Activated naive CD4-positive, alpha-beta T cell treated with anti-CD3 and anti-CD28 coated beads, Interleukin-2, amount 10 ng/mL, durations not matched to agents 7 days and 5 days (primary cell): Measurements from ENCODE around the gene HS3ST1.
"Not testable (repeated sequence)": the region's sequence is repeated elsewhere in the genome, so short reads cannot be mapped to it uniquely, and the experiment has no call there.

ENCODE experiments used
- CTCF ChIA-PET: fragments of 350-600 bp; sonication (Branson Sonifier 250); formaldehyde crosslinking; loops from one replicate; lab custom pipeline; 2021; ENCODE audit warnings: antibody characterized with exemption; lab: Charles Lee
- DNase-seq: peaks from one replicate; pipeline ENCODE4 v3.0.0-alpha.2; 2020
- H3K27ac Mint-ChIP-seq: one replicate; pipeline ENCODE4 v1.8.0; 2021; ENCODE audit warnings: mild to moderate bottlenecking, moderate library complexity, mixed read lengths
- H3K27me3 Mint-ChIP-seq: one replicate; pipeline ENCODE4 v1.8.0; 2021; ENCODE audit warnings: mild to moderate bottlenecking, mixed read lengths
- H3K36me3 Mint-ChIP-seq: one replicate; pipeline ENCODE4 v1.8.0; 2021; ENCODE audit warnings: mixed read lengths
- H3K4me1 Mint-ChIP-seq: one replicate; pipeline ENCODE4 v1.8.0; 2021; ENCODE audit warnings: mixed read lengths
- H3K4me3 Mint-ChIP-seq: one replicate; pipeline ENCODE4 v1.8.0; 2021; ENCODE audit warnings: mild to moderate bottlenecking, moderate library complexity, mixed read lengths
- H3K9me3 Mint-ChIP-seq: one replicate; pipeline ENCODE4 v1.8.0; 2021; ENCODE audit warnings: mixed read lengths

HS3ST1 gene

DNA sequence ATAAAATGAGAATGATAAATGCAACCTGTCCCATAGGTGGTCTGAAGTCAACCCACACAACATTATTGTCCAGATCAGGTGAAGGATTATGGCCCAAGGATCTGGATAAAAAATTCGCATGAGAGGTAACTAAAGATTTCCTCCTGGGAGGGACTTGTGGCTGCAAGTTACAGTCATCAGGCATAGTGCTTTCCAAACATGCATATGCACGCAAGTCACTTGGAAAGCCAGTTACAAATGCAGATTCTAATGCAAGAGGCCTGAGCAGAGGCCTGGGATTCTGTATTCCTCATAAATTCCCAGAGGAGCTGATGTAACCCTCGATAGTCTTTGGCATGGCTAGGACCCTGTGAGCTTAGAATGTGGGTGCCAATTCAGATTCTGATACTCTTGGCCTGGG, 21.1 kb downstream of the HS3ST1 start:
- Mint-ChIP-seq H3K27me3 (no peaks in the 10 kb centered on the region), H3K36me3 (no peaks in the 10 kb centered on the region), H3K4me3 (no peak overlapping the region), H3K9me3 (no peaks in the 10 kb centered on the region), H3K4me1 (no peaks in the 10 kb centered on the region), H3K27ac (no peak overlapping the region)
- DNase-seq = no peak
- CTCF ChIA-PET = no interaction called here

DNA sequence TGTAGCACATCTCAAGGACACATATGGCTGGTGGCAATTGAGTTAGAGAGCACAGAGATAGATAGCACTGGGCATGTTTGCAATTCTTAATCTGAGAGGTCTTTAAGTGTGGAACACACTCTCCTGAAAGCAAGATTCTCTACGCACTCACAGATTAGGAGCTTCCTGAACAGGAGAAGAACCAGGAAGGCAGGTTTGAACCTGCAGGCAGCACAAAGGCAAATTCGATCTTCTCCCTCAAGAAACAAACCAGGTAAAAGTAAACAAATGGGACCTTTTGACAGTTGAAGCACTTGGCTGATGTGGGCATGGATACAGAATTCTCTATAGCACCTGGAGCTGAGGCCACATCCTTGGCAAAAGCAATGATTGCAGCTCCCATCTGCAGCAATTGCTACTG, 24.3 kb downstream of the HS3ST1 start:
- CTCF ChIA-PET = no interaction called here

DNA sequence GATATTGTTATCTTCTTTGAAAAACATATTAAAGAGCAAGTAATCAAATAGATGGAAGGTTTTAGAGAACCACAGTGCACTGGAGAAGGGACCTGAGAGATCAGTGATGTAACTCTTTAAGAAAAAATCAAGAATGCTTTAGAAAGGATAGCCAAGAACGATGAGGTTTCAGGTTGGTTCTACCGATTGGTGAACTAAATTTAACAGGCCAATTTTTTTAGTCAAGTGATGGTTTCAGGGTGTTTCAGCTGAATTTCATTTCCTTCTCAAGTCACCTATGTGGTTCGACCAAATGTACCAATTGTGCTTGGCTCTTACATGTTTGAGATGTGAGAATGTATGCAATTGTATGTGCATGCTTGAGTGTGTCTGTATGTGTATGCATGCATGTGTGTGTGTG, 26.5 kb downstream of the HS3ST1 start:
- Mint-ChIP-seq H3K36me3 (no peaks in the 10 kb centered on the region), H3K4me3 (no peak overlapping the region), H3K27me3 (no peaks in the 10 kb centered on the region), H3K9me3 (no peaks in the 10 kb centered on the region), H3K4me1 (no peaks in the 10 kb centered on the region), H3K27ac (no peak overlapping the region)
- CTCF ChIA-PET = no interaction called here
- DNase-seq = no peak

More for the DNA sequence above, 24.3 kb downstream of the HS3ST1 start:
- H3K27ac Mint-ChIP-seq = no peak overlapping the region
- no peak for DNase-seq
- no peaks in the 10 kb centered on the region for H3K36me3 Mint-ChIP-seq
- H3K4me3 Mint-ChIP-seq = no peak overlapping the region
- H3K9me3 Mint-ChIP-seq = no peaks in the 10 kb centered on the region
- no peaks in the 10 kb centered on the region for H3K4me1 Mint-ChIP-seq
- no peaks in the 10 kb centered on the region for H3K27me3 Mint-ChIP-seq

DNA sequence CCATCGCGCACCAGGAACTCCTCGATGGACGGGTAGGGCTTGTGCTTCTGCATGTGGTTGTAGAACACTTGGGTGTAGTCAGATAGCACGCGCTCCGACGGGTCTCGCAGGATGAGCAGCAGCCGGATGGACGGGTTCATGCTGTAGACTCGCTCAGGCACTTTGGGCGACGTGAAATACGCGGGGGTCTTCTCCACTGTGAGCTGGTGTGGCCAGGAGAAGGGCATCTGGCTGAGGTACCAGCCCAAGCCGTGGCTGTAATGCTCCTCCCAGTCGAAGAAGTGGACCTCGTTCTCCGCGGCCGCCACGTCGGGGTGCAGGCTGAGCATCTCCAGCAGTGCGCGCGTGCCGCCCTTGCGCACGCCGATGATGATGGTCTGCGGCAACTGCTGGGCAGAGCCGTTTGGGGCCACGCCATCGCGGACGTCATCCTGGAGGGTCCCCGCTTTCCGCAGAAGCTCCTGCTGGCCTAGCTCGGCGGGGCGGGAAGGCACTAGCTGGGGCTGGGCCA, 29.2 kb downstream of the HS3ST1 start:
- H3K27ac Mint-ChIP-seq = no peak overlapping the region
- no peak for DNase-seq
- CTCF ChIA-PET = no interaction called here
- H3K9me3 Mint-ChIP-seq = no peaks in the 10 kb centered on the region
- H3K4me1 Mint-ChIP-seq = no peaks in the 10 kb centered on the region
- no peak overlapping the region for H3K4me3 Mint-ChIP-seq
- H3K27me3 Mint-ChIP-seq = no peaks in the 10 kb centered on the region
- H3K36me3 Mint-ChIP-seq = no peaks in the 10 kb centered on the region

DNA sequence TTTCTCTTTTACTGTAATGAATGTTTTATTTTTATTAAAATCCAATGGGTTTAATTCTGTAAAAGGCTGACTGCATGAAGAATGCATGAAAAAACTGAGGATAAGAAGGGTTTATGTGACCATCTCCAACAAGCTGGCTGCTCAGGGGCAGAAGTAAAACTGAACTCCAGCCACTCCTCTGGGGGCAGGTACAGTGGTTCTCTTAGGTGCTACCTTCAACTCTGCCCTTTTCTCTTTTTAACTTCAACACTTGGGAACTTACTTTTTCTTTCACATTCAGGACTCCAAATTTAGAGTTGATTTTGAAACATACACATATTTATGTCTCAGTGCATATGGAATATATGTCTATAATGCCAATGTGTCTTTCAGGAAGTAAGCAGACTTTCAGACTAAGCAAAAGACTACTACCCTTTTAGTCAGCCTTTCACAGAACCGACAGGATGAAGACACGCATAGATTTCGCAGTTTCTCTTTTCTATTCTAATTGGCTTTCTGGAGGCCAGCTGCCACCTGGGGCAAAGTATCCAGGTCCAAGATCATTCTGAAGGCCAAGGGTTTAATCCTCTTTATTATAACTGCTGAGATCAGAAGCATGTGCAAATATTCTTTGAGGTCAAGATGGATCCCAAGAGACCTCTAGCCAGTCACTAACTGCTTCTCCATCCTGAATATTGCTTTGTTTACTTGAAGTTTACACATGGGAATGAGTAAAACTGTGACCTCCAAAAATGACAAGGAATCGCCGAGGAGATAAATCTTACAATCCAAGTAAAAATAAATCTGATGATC, 30.7 kb downstream of the HS3ST1 start:
- H3K27me3 Mint-ChIP-seq = no peaks in the 10 kb centered on the region
- no peak overlapping the region for H3K27ac Mint-ChIP-seq
- no peaks in the 10 kb centered on the region for H3K36me3 Mint-ChIP-seq
- CTCF ChIA-PET = no interaction called here
- H3K4me1 Mint-ChIP-seq = no peaks in the 10 kb centered on the region
- no peak overlapping the region for H3K4me3 Mint-ChIP-seq
- DNase-seq = no peak
- H3K9me3 Mint-ChIP-seq = no peaks in the 10 kb centered on the region

DNA sequence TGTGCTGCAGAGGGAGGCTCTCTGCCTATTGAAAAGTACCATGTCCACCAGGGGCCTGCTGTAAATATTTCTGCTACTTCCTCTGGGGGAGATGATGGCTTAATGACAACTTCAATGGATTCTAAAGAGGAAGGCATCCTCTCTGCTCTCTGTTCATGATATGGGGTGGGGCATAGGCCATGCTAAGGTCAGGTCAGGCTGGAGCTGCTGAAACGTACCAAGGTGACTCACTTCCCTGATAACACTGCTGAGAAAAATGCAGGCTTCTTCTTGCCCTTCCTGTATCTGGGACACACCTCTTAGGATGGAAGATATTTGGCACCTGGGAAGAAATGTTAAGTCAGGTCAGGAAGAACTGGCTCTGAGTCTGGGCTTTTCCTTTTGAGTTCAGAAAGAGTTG, 31.5 kb downstream of the HS3ST1 start:
- Mint-ChIP-seq H3K27ac (no peak overlapping the region), H3K36me3 (no peaks in the 10 kb centered on the region), H3K4me1 (no peaks in the 10 kb centered on the region), H3K27me3 (no peaks in the 10 kb centered on the region), H3K4me3 (no peak overlapping the region), H3K9me3 (no peaks in the 10 kb centered on the region)
- no peak for DNase-seq
- CTCF ChIA-PET = no interaction called here

DNA sequence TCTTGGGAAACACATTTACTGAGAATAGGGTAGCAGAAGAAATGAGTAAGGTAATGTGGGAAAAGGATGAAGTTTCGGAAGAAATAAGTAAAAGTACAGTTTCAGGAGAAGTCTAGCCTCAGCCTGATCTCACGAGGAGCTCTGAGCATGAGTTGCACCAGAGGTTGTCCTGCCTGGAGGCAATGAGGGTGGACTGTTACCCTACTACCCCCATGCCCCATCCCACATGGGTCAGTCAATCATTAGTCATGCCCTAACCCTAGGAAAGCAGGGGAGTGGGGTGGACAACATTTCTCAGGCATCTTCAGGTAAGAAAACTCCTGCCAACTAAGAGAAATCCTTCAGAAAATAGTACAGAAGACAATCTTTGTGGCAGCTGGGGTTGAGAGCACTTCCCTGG, 35.1 kb downstream of the HS3ST1 start:
- no peaks in the 10 kb centered on the region for H3K9me3 Mint-ChIP-seq
- no peak overlapping the region for H3K27ac Mint-ChIP-seq
- H3K4me3 Mint-ChIP-seq = no peak overlapping the region
- no peak for DNase-seq
- no peaks in the 10 kb centered on the region for H3K4me1 Mint-ChIP-seq
- no peaks in the 10 kb centered on the region for H3K27me3 Mint-ChIP-seq
- H3K36me3 Mint-ChIP-seq = no peaks in the 10 kb centered on the region
- CTCF ChIA-PET = no interaction called here

DNA sequence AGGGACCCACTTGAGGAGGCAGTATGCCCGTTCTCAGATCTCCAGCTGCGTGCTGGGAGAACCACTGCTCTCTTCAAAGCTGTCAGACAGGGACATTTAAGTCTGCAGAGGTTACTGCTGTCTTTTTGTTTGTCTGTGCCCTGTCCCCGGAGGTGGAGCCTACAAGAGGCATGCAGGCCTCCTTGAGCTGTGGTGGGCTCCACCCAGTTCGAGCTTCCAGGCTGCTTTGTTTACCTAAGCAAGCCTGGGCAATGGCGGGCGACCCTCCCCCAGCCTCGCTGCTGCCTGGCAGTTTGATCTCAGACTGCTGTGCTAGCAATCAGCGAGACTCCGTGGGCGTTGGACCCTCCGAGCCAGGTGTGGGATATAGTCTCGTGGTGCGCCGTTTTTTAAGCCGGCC, 44.6 kb downstream of the HS3ST1 start:
- H3K4me3 Mint-ChIP-seq, H3K4me1 Mint-ChIP-seq, H3K9me3 Mint-ChIP-seq, H3K27me3 Mint-ChIP-seq, H3K27ac Mint-ChIP-seq, CTCF ChIA-PET, DNase-seq, H3K36me3 Mint-ChIP-seq: not testable (repeated sequence)

DNA sequence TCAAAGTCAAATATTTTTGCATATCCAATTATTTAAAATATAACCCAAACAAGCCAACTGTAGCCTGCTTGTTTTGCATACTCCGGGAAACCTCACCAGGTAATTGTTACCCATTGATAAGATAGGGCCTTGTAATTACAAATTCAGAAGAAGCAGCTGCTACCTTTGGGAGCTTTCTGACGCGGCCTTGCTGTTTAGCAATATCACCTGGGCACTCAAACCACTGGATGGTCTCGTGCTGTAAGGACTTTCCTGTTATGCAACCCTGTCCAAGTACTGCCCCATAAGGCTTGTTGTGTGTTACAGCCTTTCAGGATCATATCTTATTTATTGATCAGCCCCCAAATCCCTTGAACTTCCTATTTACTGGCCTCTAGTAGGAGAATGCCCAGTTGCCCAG, 52.1 kb downstream of the HS3ST1 start:
- H3K36me3 Mint-ChIP-seq = no peaks in the 10 kb centered on the region
- H3K27me3 Mint-ChIP-seq = no peaks in the 10 kb centered on the region
- H3K27ac Mint-ChIP-seq = no peak overlapping the region
- H3K9me3 Mint-ChIP-seq = no peaks in the 10 kb centered on the region
- CTCF ChIA-PET = no interaction called here
- H3K4me3 Mint-ChIP-seq = no peak overlapping the region
- no peak for DNase-seq
- no peaks in the 10 kb centered on the region for H3K4me1 Mint-ChIP-seq

DNA sequence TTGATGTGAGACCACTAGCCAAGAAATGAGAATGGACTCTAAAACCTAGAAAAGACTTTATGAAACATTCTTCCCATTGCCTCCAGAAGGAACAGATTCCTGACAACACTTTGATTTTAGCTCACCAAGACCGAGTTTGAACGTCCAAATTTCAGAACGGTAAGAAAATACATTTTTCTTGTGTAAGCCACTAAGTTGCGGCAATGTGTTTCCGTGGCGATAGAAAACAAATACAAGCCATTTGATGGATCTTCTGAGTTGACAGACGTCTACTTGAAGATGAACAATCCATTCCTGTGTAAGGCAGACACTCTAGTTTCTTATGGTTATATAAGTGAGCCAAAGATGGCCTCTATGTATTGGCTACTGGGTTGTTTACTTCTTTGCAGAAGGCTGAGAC, 52.5 kb downstream of the HS3ST1 start:
- CTCF ChIA-PET = no interaction called here
- Mint-ChIP-seq H3K27me3 (no peaks in the 10 kb centered on the region), H3K4me3 (no peak overlapping the region), H3K27ac (no peak overlapping the region), H3K9me3 (no peaks in the 10 kb centered on the region), H3K36me3 (no peaks in the 10 kb centered on the region), H3K4me1 (no peaks in the 10 kb centered on the region)
- no peak for DNase-seq

DNA sequence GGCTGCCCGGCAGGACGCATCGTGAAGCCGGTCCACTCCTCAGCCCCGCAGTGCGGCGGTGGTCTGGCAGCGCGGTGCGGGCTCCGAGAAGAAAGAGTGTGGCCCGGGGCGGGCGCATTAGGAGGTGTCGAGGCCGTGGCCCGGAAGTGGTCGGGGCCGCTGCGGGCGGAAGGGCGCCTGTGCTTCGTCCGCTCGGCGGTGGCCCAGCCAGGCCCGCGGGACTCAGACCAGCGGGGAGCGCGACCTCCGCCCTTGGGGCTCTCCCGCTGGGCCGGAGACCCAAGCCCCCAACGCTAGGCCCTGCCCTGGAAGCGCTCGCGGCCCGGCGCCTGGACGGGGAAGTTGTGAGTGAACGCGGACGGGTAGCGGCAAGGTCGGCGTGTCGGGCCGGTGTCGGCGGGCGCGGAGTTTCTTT, 60.0 kb downstream of the HS3ST1 start:
- no peak overlapping the region for H3K27ac Mint-ChIP-seq
- H3K9me3 Mint-ChIP-seq = no peaks in the 10 kb centered on the region
- peaks cover 17% of the 10 kb centered on the region for H3K27me3 Mint-ChIP-seq
- H3K36me3 Mint-ChIP-seq = no peaks in the 10 kb centered on the region
- CTCF ChIA-PET = no interaction called here
- no peak for DNase-seq
- H3K4me1 Mint-ChIP-seq = no peaks in the 10 kb centered on the region
- no peak overlapping the region for H3K4me3 Mint-ChIP-seq

DNA sequence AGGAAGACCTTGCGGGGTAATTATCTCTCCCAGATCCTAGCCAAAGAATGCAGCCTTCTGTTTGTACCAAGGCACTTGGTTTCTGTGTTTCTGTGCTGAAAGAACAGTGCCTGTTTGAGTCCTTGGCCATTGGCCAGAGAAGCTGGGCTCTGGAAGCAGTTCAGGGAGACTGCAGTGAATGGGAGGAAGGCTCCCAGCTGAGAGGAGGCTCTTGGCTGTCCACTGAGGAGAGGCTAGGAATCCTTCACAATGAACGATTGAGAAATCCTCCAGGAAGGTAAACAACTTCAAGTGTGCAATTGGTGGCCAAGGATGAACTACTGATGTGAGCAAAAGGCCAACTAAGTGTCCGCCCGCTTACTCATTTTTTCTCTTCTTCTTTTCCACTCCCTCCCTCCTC, 61.3 kb downstream of the HS3ST1 start:
- Mint-ChIP-seq H3K4me1 (no peaks in the 10 kb centered on the region), H3K27ac (no peak overlapping the region), H3K36me3 (no peaks in the 10 kb centered on the region), H3K27me3 (peaks cover 17% of the 10 kb centered on the region), H3K9me3 (no peaks in the 10 kb centered on the region), H3K4me3 (no peak overlapping the region)
- CTCF ChIA-PET = no interaction called here
- no peak for DNase-seq

DNA sequence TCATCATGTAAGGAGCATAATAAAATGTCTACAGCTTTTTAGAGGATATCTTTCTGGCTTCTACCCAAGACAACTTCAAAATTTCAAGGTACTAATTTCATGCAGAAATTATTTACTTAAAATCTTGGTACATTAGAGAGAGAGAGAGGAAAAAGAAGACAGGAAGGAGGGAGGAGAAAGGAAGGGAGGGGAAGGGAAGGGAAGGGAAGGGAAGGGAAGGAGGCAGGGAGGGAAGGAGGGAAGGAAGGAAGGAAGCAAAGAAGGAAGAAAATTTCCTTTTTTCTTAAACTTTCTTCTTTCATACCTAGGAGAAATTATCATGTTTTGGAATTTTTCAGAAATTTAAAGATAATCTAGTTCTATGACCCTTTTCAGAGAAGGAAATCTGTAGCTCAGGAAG, 61.8 kb downstream of the HS3ST1 start:
- H3K4me3 Mint-ChIP-seq = no peak overlapping the region

DNA sequence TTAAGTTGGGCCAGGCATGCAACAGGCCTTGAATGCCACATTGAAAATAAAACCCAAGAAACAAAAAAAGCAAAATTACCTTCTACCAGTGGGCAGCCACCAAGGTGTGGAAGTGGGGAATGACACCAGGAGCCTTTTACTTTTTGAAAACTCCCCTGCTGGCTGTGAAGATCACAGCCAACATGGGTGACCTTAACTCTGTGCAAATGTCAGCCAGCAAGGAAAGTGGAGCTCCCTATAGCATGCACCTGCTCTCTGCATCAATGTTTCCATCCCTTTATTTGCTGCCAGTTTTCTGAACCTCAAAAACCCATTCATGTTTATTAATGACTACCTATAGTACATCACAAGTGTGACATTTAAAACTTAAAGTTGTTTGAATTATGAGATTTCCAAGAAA, 63.7 kb downstream of the HS3ST1 start:
- no peak overlapping the region for H3K27ac Mint-ChIP-seq
- H3K4me1 Mint-ChIP-seq = no peaks in the 10 kb centered on the region
- no peak overlapping the region for H3K4me3 Mint-ChIP-seq
- H3K36me3 Mint-ChIP-seq = no peaks in the 10 kb centered on the region
- no peak for DNase-seq
- CTCF ChIA-PET = no interaction called here
- peaks cover 17% of the 10 kb centered on the region for H3K27me3 Mint-ChIP-seq
- H3K9me3 Mint-ChIP-seq = no peaks in the 10 kb centered on the region

More for the DNA sequence above, 61.8 kb downstream of the HS3ST1 start:
- H3K4me1 Mint-ChIP-seq = no peaks in the 10 kb centered on the region
- peaks cover 17% of the 10 kb centered on the region for H3K27me3 Mint-ChIP-seq
- H3K9me3 Mint-ChIP-seq = no peaks in the 10 kb centered on the region
- DNase-seq = no peak
- no peak overlapping the region for H3K27ac Mint-ChIP-seq
- CTCF ChIA-PET = no interaction called here
- no peaks in the 10 kb centered on the region for H3K36me3 Mint-ChIP-seq

DNA sequence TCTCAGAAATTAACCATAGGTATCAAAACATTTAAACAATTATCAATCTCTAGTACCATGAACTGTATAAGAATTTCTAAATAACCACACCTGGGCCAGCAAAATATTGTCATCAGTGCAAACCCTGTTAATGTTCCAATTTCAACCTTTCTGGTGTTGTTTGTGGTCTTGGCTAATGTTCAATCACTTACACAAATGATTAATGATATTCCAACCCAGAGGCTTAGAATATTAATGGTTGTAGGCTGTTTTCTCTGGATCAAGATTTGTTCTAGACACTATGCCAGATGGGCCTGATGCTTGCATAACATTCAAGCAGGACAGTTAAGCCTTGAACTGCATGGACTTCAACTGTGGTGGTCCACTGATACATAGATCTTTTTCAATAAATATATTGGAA, 69.1 kb downstream of the HS3ST1 start:
- H3K9me3 Mint-ChIP-seq = no peaks in the 10 kb centered on the region
- no peaks in the 10 kb centered on the region for H3K36me3 Mint-ChIP-seq
- DNase-seq = no peak
- no peak overlapping the region for H3K27ac Mint-ChIP-seq
- CTCF ChIA-PET = no interaction called here
- no peaks in the 10 kb centered on the region for H3K4me1 Mint-ChIP-seq
- H3K27me3 Mint-ChIP-seq = no peaks in the 10 kb centered on the region
- no peak overlapping the region for H3K4me3 Mint-ChIP-seq
